HG03097 (cell line): ENCODE results near the gene FAM117B.
"Not testable (repeated sequence)": the region's sequence is repeated elsewhere in the genome, so short reads cannot be mapped to it uniquely, and the experiment has no call there.

ENCODE experiments used
- ATAC-seq: cut with Tn5 transposase; IDR thresholded peaks from one replicate; pipeline ENCODE4 v1.9.1; 2021; ENCODE audit not compliant: unreplicated experiment, low FRiP score

FAM117B gene

DNA sequence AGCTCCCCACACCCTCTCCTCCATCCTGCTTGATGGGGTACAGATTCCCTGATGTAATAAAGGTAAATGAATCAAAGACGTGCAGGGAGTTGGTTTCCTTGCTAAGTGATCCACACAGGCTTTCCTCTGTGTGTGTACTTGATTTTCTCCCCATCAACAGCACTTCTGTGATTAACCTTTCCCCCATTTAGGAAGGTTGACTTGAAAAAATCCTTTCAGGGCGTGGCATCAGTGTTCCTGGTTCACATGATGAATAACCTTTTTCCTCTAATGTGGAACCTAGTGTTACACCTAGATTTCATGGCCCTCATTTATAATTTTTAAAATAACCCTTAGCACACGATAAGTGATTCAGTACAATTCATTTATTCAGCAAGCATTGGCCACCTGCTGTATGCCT is 121.8 kb downstream of the FAM117B start:
- no peak for ATAC-seq

DNA sequence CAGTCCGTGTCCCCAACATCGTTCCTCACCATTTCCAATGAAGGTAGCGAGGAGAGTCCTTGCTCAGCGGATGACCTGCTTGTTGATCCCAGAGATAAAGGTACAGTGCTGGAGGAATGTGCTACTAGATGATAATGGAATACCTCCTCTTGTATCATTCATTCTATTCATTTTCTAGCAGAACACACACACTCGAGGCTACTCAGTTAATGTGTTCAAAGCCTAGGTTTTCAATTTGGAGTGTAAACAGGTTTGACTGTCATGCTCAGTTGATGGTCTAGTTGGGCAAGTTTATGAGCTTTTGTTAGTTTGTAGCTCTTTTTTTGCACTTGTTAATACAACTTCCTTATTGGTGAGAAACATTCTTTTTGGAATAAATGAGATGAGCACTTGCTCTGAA is 122.6 kb downstream of the FAM117B start:
- no peak for ATAC-seq

DNA sequence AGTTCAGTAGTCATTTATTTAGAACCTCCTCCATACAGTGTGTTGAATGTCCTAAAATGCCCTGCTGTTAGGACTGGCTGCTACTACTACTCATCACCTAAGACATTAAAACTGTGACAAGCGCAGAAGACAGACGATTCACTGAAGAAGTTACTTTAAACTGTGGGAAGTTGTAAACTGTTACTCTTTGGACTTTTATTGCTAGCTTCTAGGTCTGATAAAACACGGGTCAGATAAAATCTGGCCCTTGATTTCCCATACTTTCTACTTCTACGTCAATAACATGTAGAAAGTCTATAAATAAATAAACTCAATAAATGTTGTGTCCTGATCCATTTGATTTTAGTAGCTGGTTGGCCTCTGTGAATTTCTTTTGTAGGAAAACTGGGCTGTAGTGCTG is 123.4 kb downstream of the FAM117B start:
- ATAC-seq = no peak

DNA sequence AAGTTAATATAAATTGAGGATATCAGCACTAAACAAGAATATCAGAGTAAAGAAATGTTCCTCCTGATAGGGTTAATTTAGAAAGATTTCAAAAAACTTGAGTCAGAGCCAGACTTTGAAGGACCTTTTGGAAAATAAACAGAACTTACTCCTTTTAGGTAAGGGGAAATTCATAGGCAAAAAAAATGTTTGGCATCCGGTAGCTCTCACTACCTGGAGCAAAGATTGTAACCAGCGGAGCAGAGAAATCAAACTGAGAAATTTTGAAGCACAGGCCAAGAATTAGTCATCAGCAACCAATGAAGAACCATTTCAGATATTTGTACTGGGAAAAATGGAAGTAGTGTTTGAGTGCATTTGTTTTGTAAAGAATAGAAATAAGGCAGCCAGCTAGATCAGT is 123.8 kb downstream of the FAM117B start:
- no peak for ATAC-seq

DNA sequence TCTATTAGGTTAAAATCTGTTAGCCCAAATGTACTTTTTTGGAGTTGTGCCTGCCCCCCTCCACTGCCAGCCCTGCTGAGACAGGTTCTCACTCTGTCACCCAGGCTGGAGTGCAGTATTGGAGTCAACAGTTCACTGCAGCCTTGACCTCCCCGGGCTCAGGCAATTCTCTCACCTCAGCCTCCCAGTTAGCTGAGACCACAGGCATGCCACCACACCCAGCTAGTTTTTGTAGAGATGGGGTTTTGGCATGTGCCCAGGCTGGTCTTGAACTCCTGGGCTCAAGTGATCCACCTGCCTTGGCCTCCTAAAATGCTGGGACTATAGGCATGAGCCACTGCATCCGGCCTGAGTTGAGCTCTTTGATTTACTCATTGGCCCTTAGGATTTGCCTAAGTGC is 126.1 kb downstream of the FAM117B start:
- ATAC-seq = no peak

DNA sequence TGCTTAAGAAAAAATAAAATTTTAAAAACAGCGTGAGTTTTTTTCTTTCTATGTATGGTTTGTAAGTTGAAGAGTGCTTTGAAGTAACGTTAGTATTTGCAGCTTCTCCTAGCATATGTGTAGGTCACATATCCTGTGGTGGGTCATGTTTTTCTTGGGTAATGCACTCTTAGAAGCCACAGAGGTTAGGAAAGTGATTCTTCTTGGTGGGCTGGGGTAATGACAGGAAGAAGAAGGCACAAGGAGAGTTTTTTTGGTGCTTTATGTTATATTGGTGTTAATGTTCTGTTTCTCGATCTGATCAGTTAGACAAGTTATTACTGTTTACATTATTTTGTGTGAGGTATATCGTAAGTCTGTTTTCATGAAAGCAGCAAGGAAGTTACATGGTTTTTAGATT is 127.8 kb downstream of the FAM117B start:
- no peak for ATAC-seq

DNA sequence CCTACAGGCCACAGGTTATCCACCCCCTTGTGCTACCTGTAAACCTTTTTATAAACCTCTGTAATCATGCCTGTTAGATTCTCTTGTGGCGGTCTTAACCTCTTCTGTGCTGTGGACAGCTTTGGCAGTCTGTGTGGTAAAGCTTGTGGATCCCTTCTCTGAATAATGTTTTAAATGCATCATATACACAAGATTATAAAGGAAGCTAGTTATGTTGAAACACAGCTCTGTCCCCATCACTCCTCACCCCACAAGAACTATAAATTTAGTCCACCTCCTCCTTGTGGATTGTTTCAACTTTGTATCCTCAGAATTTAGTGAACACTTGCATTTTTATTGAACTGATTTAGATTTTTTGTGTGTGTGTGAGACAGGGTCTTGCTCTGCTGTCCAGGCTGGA is 129.1 kb downstream of the FAM117B start:
- ATAC-seq = no peak

DNA sequence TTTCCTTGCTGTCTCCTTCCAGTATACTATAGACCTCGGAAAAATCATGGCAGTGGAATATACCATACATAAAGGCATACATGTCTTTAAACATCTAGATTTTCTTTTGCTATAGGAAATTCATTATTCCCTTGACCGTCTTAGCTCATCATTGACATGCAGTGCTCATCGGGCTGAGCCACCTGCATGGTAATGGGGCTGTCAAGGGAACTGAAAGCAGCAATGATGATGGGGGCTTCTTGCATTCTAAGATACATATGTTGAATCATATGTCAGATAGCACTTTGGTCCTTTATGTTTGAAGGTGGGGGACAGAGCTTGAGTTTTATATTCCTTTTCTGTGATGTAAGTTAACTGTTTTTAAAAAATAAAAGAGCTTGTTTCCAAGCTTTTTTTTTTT is 130.2 kb downstream of the FAM117B start:
- ATAC-seq = no peak

DNA sequence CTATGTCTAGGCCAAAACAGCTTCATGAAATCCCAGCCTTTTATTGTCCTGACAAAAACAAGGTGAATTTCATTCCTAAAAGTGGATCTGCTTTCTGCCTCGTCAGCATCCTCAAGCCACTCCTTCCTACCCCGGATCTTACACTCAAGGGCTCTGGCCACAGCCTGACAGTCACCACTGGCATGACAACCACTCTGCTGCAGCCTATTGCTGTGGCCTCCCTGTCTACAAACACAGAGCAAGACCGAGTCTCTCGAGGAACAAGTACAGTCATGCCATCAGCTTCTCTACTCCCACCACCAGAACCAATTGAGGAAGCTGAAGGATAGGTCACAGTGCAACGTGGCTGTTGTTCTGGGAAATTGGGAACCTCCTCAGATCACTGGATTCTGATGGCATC is 130.7 kb downstream of the FAM117B start:
- ATAC-seq = no peak

DNA sequence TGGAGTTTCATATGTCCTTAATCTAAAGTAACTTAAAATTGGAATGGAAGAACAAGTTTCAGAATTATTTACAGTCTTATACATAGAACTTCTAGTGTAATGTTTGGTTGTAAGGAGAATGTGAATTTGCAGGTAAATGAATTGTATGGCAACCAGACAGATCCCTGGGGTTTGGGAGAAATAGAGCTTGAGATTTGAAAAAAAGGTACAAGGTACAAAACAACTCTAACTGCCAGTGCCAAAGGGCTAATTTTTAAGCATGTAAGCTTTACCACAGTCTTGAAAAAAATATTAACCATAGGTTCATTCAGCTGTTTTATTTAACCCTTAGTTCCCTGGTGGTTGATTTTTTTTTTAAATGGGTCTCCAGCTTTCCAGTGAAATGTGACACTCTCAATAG is 133.5 kb downstream of the FAM117B start:
- no peak for ATAC-seq

DNA sequence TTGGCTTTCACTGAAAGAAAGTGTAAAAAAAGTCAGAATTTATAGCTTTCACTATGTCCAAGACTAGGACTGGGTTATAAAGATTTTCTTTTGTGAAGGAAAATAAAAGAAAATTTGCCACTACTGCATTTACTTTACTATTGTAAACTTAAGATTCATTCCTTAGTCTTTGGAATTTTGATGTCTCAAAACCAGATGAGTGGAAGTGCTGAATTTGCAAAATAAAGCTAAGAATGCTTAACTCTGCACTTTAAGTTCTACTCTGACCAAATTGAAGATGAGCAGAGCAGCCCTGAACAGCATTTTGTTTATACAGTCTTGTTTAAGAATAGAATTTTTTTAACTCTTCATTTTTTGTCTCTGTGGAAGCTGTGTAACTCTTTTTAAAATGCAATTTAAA is 134.4 kb downstream of the FAM117B start:
- no peak for ATAC-seq

DNA sequence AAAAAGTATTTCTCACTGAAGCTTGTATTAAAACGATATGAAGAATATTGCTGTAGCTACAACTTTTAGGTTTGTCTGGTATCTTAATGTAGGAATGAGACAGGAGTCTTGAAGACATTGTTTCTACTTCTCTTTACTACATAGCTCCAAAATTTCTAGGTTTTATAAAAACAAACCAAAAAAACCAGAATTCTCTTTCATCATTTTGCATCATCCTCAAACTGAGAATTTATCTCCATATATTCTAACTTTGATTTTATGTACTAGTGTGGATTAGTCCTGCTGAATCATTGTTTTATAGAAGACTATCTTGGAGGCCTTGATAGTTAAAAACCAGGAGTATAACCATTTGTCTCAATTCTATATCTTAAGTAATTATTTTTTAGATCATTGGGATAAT is 136.6 kb downstream of the FAM117B start:
- ATAC-seq = no peak

DNA sequence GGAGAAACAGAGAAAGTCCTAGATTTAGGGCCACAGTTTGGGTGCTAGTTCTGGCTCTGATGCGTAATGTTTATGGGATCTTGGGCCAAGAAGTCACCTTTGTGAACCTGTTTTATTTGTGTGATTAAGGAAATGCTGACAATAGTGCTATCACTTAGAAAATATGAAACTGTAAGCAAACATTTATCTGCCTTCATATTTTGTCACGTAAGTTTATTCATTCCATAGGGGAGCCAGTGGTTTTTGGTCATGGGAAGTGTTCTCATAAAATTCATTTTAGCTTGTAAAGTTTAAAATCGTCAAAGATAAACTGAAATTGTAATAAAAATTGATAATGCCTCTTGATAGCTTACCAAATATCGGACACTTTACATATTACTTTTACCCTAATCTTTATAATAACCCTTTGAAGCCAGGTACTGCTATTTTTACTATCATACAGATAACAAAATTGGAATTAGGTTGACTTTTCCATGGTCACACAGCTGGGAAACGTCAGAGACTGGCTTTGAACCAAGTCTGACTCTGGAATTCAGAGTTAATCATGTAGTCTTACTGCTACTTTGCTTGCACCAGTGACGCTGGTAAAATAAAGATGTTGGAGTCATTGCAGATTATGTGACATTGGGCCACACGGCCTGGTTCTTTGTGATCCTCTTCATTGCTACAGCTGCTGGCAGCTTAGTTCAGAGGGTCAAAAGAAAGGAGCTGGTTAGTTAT is 137.1 kb downstream of the FAM117B start:
- no peak for ATAC-seq

DNA sequence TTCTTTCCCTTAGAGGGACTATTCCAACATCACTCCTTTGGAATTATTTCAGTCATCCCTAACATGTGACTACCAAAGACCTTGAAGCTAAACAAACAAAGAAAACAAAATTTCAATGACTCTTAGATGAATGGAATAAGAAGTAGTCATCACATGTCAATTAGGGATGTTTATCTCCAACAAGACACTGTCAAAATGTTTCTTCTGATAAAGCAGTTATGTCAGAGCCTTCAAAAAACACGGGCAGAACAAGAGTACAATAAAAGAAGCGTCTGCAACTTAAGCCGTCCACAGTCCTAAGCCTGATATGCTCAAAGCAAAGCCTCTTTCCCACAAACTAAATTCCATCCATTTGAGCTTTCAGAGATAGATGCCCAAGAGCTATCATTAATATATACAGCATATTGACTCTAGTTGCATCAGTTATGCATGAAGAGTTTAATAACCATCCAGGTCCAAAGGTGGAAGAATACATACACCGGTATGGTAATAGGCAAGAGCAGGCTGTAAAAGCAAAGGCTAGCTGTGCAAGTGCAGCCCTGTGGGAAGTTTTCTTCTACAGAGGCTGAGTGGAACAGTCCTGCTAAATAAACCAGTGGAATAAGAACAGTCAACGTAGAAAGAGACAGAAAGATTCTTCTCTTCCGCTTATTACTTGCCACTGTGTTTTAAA is 138.7 kb downstream of the FAM117B start:
- no peak for ATAC-seq

DNA sequence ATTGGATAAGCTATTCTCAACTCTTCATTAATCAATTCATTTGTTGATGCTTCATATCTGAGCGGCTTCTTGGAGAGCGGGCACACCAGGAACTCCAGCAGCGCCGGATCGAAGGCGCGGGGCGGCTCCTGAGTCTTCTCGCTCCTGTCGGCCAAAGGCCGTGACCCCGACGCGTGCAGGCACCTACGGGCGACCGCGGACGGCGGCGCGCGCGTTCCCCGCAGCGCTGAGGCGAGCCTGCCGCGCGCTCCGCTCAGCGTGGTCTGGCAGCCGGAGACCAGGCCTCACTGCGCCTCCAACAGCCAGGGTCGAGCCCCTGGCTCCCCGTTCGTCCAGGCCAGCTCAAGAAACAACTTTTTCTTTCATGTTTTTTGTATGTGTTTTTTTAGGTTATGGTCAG is 139.3 kb downstream of the FAM117B start:
- no peak for ATAC-seq

DNA sequence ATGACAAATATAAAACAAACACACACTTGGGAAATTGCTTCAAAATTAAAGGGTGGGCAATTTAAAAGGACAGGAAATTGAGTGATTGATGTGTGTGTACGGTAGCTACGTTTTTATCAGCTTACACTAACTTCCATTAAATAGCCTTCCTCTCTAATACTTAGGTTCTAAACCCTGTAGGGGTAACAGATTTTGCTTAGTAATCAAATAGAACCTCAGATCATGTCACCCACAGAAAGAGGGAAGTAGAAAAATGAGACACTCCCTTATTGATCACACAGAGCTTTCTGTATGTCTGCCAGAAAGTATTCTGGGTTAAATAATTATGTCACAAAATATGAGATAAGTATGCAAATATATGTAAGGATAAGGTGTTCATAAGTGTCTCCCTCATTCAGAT is 143.4 kb downstream of the FAM117B start:
- ATAC-seq = no peak

DNA sequence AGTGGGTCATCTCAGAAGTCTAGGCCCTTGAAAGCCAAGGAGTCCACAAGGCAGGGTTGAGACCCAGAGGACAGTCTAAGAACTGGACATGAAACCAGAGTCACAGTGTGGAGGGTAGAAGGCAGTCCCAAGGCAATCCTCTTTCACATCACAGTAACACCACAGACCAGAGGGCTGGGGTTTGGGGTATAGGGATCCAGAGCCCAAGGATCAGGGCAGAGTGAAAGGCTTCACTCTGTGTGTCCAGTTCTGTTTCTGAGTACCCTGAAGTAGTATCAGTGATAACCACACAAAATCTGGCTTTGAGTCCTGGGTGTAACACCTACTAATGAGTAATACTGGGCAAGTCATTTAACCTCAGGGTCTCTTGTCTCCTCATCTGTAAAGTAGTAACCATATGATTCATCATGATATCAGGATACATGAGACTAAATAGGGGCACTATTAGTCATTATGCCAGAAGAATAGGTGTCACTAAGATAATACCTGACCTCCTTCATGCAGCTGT is 145.8 kb downstream of the FAM117B start:
- ATAC-seq = peak; percentile 92

DNA sequence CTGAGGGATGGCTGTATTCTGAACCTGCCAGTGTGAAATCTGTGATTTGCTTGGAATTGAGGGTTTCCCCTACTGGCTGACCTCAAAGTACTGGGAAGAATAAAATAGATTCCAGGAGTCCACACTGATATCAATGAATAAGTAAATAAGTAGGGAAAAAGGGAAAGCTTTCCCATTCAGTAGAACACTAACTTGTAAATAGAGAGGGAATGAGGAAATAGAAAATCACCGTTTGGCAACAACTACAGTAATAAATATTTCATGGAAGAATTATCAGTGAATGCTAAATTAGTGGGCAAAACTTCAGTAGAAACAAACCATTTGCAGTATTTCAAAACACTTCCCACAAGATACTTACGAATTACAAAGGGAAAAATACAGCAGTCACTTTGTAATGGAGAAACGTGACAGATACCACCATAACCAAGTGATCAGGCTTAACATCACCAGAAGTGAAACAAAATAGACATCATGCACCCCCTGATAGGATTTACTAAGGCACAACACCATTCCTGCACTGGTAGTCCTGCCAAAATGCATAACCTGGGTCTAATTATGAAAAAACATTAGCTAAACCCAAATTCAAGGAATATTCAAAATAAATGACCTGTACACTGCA is 148.3 kb downstream of the FAM117B start:
- ATAC-seq = no peak

DNA sequence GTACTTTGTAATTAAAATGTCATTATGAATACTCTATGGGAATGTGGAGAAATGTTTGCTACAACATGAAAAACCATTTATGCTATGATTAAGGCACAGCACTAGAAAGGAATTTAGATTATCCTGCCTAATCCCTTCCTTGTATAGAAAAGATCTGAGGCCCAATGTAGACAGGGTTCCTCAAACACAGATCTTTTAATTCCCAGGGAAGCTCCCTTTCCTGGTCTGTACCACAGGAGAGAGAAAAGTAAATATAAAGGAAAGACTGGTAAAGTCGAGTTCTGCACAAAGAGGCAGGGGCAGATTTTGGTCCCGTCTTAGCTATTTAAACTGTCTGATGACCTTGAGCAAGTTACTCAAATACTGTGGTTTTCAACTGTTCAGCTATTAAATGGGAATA is 152.1 kb downstream of the FAM117B start:
- no peak for ATAC-seq

DNA sequence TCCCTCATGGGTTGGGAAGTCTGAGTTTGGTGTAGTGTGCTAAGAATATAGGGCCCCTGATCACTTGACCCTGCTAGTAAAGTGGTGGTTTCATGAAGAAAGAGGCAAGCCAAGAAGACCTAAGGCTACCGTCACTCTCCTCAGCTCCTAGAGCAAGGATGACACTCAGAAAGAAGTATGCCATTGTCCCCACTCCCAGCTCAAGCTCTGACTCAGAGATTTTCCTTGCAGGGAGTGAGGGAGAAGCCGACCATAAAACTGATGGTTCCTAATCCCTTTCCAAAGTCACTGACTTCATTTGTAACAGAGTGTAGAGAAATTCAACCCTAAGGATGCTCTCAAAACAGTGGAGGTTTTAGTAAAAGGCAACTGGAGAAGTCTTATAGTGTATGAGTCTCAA is 155.9 kb downstream of the FAM117B start:
- no peak for ATAC-seq

DNA sequence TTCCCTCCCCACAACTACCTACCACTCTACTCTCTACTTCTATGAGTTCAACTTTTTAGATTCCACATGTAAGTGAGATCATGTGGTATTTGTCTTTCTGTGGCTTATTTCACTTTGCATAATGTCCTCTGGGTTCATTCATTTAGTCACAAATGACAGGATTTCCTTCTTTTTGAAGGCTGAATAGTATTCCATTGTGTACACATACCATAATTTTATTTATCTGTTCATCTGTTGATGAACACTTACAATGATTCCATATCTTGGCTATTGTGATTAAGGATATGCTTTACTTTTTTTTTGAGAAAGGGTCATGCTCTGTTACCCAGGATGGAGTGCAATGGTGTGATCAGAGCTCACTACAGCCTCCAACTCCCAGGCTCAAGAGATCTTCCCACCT is 163.2 kb downstream of the FAM117B start:
- no peak for ATAC-seq

DNA sequence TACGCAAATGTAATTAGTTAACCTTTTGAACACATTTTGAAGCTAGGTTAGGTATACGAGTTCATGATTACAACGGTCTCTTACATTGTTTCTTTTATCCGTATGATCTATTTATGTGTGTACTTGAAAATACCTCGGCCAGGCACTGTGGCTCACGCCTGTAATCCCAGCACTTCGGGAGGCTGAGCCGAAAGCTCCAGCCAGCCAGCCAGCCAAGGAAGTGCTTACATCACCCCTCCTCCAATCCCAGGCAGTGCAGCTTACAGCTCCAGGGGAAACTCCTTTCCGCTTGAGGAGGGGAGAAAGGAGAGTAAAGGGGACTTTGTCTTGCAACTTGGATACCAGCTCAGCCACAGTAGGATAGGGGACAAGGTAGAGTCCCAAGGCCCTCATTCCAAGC is 171.1 kb downstream of the FAM117B start:
- ATAC-seq = not testable (repeated sequence)
